Activated T-helper 1 cell treated with anti-CD3 and anti-CD28 coated beads, Interleukin-12 subunit alpha, Interleukin-12 subunit beta, Interleukin-2, Interleukin-4 antibody, amounts not matched to agents 30 ng/mL and 10 ng/mL and 1 ng/mL, durations not matched to agents 14 hours and 24 hours and 36 hours (primary cell): ENCODE data around the gene INPP5J. TPM values are rescaled to one million over a fixed set of nuclear protein-coding genes. Genes with fewer than 3 reads are reported as not detected.
A peak's percentile ranks its signal among the peaks of the same experiment; 100 is the strongest.

ENCODE experiments used
- DNase-seq: peaks from one replicate; pipeline ENCODE4 v3.0.0; 2021; ENCODE audit warnings: low spot score
- H3K27ac Mint-ChIP-seq: one replicate; pipeline ENCODE4 v1.8.0; 2021; ENCODE audit warnings: mild to moderate bottlenecking, mixed read lengths
- H3K27me3 Mint-ChIP-seq: one replicate; pipeline ENCODE4 v1.8.0; 2022; ENCODE audit warnings: mild to moderate bottlenecking, moderate library complexity, mixed read lengths; ENCODE audit not compliant: insufficient read depth
- H3K36me3 Mint-ChIP-seq: one replicate; pipeline ENCODE4 v1.8.0; 2021; ENCODE audit warnings: low read depth, mixed read lengths
- H3K4me1 Mint-ChIP-seq: one replicate; pipeline ENCODE4 v1.8.0; 2021; ENCODE audit warnings: low read depth, mixed read lengths
- H3K4me3 Mint-ChIP-seq: one replicate; pipeline ENCODE4 v1.8.0; 2021; ENCODE audit warnings: mild to moderate bottlenecking, moderate library complexity, mixed read lengths
- H3K9me3 Mint-ChIP-seq: one replicate; pipeline ENCODE4 v1.8.0; 2021; ENCODE audit warnings: mixed read lengths
- intact Hi-C: fragments of 100-400 bp; cut with micrococcal nuclease; formaldehyde crosslinking; loops from one replicate; pipeline ENCODE4 v1.15.1; 2024
- total RNA-seq: library from RNA; stranded (reverse); gene quantifications from 2 replicates; pipeline ENCODE4 v1.2.3, GENCODE V29; 2022

The INPP5J gene
- total RNA-seq, 1 donor from 2014 or later: not detected

DNA sequence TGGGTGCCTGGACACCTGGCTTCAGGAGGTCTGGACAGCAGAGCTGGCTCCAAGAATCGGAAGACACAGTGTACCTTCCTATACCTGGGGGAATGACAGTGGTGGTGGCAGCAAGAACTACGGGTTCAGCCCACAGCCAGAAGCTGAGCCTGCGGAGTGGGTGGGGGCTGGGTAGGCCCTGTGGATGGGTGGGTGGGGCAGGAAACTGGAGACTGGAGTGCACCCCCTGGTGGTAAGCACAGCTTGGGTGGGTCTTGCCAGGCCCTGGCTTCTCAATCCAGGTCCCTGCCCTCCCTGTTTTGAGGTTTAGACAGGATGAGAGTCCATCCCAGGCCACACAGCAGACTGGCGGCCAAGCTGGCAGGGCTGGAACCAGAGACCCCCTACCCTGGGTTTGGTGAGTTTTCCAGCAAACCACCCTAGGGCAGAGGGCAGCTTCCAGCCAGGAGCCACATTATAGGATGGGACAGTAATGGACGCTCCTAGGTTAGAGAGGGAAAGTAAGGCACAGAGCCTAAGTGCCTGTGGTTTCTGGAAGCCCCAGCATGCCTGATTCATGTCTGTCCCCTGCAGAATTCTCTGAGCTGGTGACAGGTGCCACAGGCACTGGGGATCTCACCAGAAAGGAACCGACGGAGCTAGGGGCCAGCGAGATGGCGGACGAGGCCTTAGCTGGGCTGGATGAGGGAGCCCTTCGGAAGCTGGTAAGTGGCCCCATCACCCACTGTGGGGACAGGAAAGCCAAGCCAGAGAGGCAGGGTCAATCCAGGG is 40.0 kb upstream of the INPP5J start:
- Mint-ChIP-seq H3K4me1 (peaks cover 40% of the 10 kb centered on the region), H3K9me3 (no peaks in the 10 kb centered on the region), H3K4me3 (peak overlapping the region; percentile 92), H3K36me3 (no peaks in the 10 kb centered on the region), H3K27ac (peak overlapping the region; percentile 49), H3K27me3 (no peaks in the 10 kb centered on the region)
- intact Hi-C loops: loop anchor here (10.0 kb wide), 1 partner anchor 862 kb away; the partner anchor contains the start of gene YWHAH
- no peak for DNase-seq

- Mint-ChIP-seq H3K4me3 (peak overlapping the region; percentile 92), H3K9me3 (no peaks in the 10 kb centered on the region), H3K4me1 (peaks cover 40% of the 10 kb centered on the region), H3K36me3 (no peaks in the 10 kb centered on the region), H3K27me3 (no peaks in the 10 kb centered on the region), H3K27ac (no peak overlapping the region)
- intact Hi-C loops: loop anchor here (10.0 kb wide), 1 partner anchor 861 kb away; the partner anchor contains the start of gene YWHAH
- no peak for DNase-seq
Observed at GRCh38 chr22:31083377-31083768, 39.4 kb upstream of the INPP5J start.

DNA sequence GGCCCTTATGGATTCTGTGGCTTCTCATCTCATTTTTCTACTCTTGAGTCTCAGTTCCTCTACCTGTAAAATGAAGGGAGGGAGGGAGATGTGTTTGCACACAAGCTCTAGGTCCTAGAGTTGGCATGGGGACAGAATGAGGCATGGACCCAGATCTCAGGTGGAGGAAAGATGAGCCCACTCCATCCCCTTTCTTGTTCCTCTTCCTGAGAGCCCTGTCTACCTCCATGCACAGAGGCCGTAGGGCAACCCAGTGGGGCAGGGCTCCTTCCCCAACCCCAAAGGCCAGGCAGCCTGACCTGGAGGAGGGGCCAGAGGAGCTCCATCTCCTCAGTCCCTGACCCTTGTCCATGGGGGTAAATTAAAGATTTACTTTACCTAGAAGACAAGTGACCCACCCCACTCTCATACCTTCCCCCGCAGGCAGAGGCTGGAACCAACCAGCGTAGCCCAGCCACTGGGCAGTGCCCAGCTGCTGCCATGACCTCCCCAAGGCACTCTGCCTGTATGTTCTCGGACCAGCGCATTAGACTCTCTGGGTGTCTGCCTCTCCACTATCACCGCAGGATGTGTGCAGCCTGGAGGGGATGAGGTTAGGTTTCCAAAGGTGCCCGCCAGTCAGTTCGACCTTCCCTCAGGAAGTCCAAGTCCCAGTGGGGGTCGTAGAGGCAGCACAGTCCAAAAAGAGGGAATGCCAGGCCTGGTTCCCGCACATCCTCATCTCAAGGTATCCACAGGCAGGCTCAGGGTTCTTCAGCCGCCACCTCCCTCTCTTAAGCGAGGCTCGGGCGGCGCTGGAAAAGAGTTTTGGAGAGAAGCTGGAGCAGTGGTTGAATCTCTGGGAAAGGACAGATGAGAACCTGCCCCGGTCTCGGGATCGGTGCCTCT is 38.6 kb upstream of the INPP5J start:
- DNase-seq: no peak
- Mint-ChIP-seq H3K4me1 (peaks cover 40% of the 10 kb centered on the region), H3K27me3 (no peaks in the 10 kb centered on the region), H3K27ac (peak overlapping the region; percentile 75), H3K36me3 (no peaks in the 10 kb centered on the region), H3K4me3 (peak overlapping the region; percentile 92), H3K9me3 (no peaks in the 10 kb centered on the region)
- intact Hi-C loops: loop anchor here (1.0 to 10.0 kb wide), 7 partner anchors 23 to 861 kb away; partner anchors contain the start of genes PIK3IP1, SELENOM and YWHAH

GRCh38 chr22:31084811-31085492 is 37.8 kb upstream of the INPP5J start:
- H3K36me3 Mint-ChIP-seq: no peaks in the 10 kb centered on the region
- peak overlapping the region; percentile 88 for H3K27ac Mint-ChIP-seq
- peak overlapping the region; percentile 92 for H3K4me3 Mint-ChIP-seq
- no peaks in the 10 kb centered on the region for H3K27me3 Mint-ChIP-seq
- peak; percentile 84 for DNase-seq
- H3K4me1 Mint-ChIP-seq: peaks cover 40% of the 10 kb centered on the region
- intact Hi-C loops: loop anchor here (1.0 to 10.0 kb wide), 8 partner anchors 22 to 860 kb away; partner anchors contain the start of genes PIK3IP1, RNF185, SELENOM and YWHAH
- H3K9me3 Mint-ChIP-seq: no peaks in the 10 kb centered on the region

- H3K27me3 Mint-ChIP-seq: no peaks in the 10 kb centered on the region
- H3K9me3 Mint-ChIP-seq: no peaks in the 10 kb centered on the region
- no peak for DNase-seq
- peak overlapping the region; percentile 88 for H3K27ac Mint-ChIP-seq
- H3K4me1 Mint-ChIP-seq: peaks cover 38% of the 10 kb centered on the region
- H3K4me3 Mint-ChIP-seq: peak overlapping the region; percentile 92
- H3K36me3 Mint-ChIP-seq: no peaks in the 10 kb centered on the region
- intact Hi-C loops: loop anchor here (1.0 to 10.0 kb wide), 4 partner anchors 75 to 859 kb away; partner anchors contain the start of genes PIK3IP1, RNF185 and YWHAH
Observed at GRCh38 chr22:31085493-31085824, 37.3 kb upstream of the INPP5J start.

DNA sequence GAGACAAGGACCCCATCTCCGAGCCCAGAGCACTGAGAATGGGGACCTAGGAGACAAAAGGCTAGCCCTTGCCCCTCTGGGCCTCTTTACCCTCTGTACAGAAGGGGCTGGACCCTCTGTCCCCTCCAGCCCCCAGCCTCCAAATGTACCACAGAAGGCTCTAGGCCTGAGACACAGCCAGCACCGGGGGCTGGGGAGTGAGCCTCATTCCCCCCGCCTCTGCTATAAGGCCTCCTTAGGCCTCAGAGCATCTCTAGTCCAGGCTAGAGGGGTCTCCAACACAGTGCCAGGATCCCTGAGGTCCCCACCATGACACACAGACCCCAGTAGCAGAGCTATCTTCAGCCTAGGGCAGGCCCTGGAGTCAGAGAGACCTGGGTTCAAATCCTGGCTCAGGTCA is 36.8 kb upstream of the INPP5J start:
- no peaks in the 10 kb centered on the region for H3K9me3 Mint-ChIP-seq
- peaks cover 34% of the 10 kb centered on the region for H3K4me1 Mint-ChIP-seq
- intact Hi-C loops: loop anchor here (1.0 to 10.0 kb wide), 4 partner anchors 74 to 859 kb away; partner anchors contain the start of genes PIK3IP1, RNF185 and YWHAH
- no peaks in the 10 kb centered on the region for H3K27me3 Mint-ChIP-seq
- no peak for DNase-seq
- no peaks in the 10 kb centered on the region for H3K36me3 Mint-ChIP-seq
- no peak overlapping the region for H3K27ac Mint-ChIP-seq
- H3K4me3 Mint-ChIP-seq: peak overlapping the region; percentile 92

DNA sequence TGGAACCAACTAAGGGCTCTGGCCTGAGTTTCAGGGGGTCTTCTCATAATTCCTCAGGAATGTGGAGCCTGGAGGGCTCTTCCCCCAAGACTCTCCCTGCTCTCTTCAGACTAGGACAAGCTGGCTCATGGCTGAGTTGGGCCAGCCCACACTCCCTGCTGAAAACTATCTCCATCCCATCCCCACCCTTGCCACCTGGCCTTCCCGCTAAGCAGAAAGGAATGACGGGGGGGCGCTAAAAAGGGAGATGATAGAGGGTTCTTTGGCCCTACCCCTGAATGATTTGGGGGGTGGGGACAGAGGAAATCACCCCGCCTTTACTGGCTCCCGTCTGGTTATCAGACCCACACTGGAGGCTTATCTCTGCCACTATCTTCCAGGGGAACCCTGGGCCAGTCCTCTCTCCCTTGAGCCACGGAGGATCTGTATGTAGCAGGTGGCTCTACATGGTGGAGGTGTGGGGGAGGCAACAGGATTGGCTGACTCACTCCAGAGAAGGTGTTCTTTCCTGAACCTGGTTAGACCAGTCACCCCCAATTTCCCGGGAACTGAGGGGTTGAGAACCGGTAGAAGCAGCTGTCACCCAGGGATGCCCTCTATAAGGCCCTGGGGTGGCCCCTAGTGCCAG is 35.9 kb upstream of the INPP5J start:
- no peak for DNase-seq
- Mint-ChIP-seq H3K9me3 (no peaks in the 10 kb centered on the region), H3K4me3 (peak overlapping the region; percentile 92), H3K4me1 (peaks cover 27% of the 10 kb centered on the region), H3K36me3 (no peaks in the 10 kb centered on the region), H3K27me3 (no peaks in the 10 kb centered on the region), H3K27ac (no peak overlapping the region)
- intact Hi-C loops: loop anchor here (10.0 kb wide), 1 partner anchor 858 kb away; the partner anchor contains the start of gene YWHAH

DNA sequence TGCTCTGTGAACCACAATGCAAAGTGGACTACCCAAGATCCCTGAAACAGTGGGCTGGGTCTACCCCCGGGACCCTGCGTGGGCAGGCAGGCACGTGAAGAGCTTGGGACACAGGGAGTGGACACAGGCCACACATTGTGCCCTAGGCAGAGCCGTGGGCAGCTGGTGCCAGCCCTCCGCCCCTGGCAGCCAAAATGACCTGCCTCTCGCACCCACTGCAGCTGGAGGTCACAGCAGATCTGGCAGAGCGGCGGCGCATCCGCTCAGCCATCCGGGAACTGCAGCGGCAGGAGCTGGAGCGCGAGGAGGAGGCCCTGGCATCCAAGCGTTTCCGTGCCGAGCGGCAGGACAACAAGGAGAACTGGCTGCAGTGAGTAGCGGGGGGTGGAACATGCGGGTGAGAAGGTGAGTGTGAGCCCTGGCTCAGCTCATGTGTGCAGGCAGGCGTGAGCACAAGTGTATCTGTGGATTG is 35.0 kb upstream of the INPP5J start:
- H3K9me3 Mint-ChIP-seq: no peaks in the 10 kb centered on the region
- peaks cover 17% of the 10 kb centered on the region for H3K4me1 Mint-ChIP-seq
- intact Hi-C loops: loop anchor here (10.0 kb wide), 1 partner anchor 857 kb away; the partner anchor contains the start of gene YWHAH
- no peaks in the 10 kb centered on the region for H3K36me3 Mint-ChIP-seq
- no peaks in the 10 kb centered on the region for H3K27me3 Mint-ChIP-seq
- H3K27ac Mint-ChIP-seq: no peak overlapping the region
- no peak for DNase-seq
- H3K4me3 Mint-ChIP-seq: no peak overlapping the region

GRCh38 chr22:31088233-31088986 is 34.4 kb upstream of the INPP5J start:
- Mint-ChIP-seq H3K27ac (no peak overlapping the region), H3K27me3 (no peaks in the 10 kb centered on the region), H3K4me1 (peaks cover 11% of the 10 kb centered on the region), H3K36me3 (no peaks in the 10 kb centered on the region), H3K4me3 (no peak overlapping the region), H3K9me3 (no peaks in the 10 kb centered on the region)
- DNase-seq: no peak
- intact Hi-C loops: loop anchor here (10.0 kb wide), 1 partner anchor 856 kb away; the partner anchor contains the start of gene YWHAH

GRCh38 chr22:31089160-31090100 is 33.3 kb upstream of the INPP5J start:
- H3K4me1 Mint-ChIP-seq: peaks cover under 1% of the 10 kb centered on the region
- H3K9me3 Mint-ChIP-seq: no peaks in the 10 kb centered on the region
- DNase-seq: no peak

More at GRCh38 chr22:31089160-31090100, 33.3 kb upstream of the INPP5J start:
- H3K27me3 Mint-ChIP-seq: no peaks in the 10 kb centered on the region
- no peak overlapping the region for H3K4me3 Mint-ChIP-seq
- no peak overlapping the region for H3K27ac Mint-ChIP-seq
- no peaks in the 10 kb centered on the region for H3K36me3 Mint-ChIP-seq
- intact Hi-C loops: loop anchor here (1.0 to 10.0 kb wide), 3 partner anchors 60 to 855 kb away; partner anchors contain the start of gene YWHAH
